ENCODE results near the gene ATP11A.

Gene ATP11A

DNA sequence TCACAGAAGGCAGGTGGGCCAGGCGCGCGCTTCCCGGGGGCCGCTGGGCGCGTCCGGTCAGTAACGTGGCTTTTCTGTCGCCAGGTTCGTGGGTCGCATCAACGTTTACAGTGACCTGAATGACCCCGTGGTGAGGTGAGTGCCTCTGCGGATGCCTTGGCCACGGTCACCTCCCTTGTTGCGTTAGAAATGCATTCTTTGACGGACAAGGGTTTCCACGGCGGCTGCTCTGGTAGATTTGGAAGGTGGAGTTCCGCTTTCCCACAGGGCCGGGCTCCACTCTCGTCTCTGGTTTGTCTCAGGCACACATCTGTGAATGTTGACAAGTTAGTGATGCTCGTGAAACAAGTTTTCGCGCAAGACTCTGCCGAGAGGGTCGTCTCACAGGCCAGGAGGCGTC lies 130.0 kb downstream of the ATP11A start:
- DNase-seq (ENCODE audit: low read depth): no peak

DNA sequence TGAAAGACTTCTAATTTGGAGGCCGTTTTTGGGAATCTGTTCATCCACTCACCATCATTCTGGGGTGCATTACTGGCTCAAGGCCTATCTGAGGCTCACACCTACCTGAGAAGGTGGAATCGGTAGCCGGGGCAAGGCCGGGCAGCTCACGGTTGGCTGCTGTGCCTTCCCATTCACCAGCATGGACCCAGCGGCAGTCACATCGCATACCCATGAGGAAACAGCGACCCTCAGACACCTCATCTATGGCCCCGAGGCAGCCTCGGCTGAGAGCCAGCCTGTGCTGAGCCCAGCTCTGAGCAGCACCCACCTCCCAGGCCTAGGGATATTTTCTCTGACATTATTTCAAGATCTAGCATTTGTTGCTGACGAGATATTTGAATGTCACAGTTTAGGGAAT lies 130.5 kb downstream of the ATP11A start:
- DNase-seq (ENCODE audit: low read depth): no peak

DNA sequence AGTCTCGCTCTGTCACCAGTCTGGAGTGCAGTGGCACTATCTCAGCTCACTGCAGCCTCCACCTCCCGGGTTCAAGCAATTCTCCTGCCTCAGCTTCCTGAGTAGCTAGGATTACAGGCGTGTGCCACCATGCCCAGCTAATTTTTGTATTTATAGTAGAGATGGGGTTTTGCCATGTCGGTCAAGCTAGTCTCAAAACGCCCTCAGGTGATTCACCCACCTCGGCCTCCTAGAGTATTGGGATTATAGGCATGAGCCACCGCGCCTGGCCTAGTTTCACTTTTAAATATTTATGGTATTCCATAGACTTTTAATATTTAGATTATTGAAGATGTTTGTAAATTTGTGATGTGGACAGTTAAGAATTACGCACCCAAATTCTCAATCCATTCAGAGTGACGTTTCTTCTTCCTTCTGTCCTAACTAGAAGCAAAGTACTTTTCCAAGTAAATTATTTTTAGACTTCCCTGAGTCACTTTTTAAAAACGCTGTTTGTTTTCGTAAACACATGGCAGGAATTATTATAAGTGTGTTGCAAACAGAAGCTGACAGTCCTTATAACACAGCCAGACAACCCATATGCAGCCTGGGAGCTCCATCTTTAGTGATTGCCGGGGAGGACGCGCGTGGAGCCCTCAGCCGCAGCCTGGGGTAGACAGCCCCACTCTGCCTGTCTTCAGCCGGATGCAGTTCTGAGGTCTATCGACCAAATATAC lies 131.7 kb downstream of the ATP11A start:
- no peak for DNase-seq (ENCODE audit: low read depth)

DNA sequence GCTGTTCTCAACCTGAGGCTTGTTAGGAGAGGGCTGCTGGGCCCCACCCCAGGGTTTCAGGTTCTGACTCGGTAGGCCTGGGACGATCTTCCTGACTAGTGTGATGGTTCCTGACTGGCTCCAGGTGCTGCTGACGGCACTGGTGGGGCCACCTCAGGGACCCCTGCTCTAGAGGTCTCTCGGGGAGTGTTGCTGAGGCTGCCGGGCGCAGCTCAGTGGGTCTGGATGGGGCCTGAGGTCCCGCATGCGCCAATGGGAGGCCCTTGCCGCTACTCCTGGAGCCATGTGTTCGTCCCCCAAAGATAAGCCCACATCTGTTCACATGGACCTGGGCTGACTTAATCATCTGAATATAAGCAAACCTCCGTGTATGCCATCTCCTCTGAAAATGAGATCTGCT lies 133.0 kb downstream of the ATP11A start:
- no peak for DNase-seq (ENCODE audit: low read depth)

DNA sequence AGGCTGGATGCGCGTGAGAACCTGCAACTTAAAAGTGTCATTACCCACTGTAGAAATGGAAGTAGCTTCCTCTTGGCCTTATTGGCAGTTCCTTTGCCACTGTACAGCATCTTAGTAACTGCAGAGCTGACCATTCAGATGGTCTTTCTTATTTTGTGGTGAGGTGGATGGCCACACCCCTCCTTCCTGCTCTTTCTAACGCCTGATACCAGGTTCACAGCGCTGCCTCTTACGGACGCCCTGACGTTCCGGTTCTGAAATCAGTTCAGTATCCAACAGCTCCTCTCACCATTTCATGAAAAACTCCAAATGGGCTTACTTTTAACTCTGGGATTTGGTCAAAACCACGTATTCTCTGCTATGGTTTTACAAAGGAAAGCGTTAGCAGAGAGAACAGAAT lies 134.6 kb downstream of the ATP11A start:
- DNase-seq (ENCODE audit: low read depth): no peak

DNA sequence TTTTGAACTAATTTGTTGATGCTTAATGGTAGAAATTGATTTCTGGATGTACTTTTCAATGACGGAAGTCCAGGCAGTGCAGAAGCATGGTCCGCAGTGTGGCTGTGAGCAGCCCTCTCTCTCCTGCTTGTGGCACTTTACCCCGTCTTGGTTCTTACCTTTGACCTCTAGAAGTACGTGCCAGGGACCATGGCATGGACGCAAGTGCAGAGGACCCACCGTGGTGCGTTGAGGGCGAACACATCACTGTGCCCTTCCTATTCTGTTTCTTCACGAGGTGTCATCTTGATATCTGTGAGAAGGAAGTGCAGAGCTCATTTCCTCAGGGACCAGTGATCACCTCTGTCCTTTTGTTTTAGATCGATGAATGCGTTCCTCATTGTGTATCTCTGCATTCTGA lies 135.2 kb downstream of the ATP11A start:
- DNase-seq (ENCODE audit: low read depth): no peak

DNA sequence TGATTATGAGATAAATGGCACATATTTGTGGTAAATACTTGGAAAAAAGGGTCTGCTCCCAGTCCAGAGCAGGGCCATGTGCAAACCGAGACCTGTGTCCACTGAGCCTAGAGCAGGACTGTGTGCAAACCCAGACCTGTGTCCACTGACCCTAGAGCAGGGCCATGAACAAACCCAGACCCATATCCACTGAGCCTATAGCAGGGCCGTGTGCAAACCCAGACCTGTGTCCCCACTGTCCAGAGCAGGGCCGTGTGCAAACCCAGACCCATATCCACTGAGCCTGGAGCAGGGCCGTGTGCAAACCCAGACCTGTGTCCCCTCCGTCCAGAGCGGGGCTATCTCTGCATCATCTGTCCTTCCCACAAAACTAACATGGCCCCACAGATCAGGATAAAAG lies 136.0 kb downstream of the ATP11A start:
- DNase-seq (ENCODE audit: low read depth): no peak

DNA sequence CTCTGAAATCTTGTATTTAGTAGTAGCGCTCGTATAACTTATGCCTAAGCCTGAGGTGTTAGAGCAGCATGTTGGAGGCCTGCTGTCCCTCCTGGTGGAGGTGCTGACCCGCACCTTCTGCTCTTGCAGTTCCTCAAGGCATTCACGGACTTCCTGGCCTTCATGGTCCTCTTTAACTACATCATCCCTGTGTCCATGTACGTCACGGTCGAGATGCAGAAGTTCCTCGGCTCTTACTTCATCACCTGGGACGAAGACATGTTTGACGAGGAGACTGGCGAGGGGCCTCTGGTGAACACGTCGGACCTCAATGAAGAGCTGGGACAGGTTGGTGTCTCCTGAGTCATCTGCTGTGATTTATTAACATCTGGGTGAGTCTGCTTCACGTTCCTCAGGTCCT lies 136.7 kb downstream of the ATP11A start:
- no peak for DNase-seq (ENCODE audit: low read depth)

DNA sequence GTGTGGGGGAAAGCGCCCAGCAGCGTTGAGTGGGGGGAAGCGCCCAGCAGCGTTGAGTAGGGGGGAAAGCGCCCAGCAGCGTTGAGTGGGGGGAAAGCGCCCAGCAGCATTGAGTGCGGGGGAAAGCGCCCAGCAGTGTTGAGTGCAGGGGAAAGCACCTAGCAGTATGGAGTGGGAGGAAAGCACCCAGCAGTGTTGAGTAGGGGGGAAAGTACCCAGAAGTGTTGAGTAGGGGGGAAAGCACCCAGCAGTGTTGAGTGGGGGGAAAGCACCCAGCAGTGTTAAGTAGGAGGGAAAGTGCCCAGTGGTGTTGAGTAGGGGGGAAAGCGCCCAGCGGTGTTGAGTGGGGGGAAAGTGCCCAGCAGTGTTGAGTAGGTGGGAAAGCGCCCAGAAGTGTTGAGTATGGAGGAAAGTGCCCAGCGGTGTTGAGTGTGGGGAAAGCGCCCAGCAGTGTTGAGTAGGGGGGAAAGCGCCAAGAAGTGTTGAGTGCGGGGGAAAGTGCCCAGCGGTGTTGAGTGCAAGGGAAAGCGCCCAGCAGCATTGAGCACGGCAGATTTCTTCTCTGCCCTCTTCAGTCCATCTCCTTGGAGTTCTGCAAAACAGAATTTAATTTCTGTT lies 138.4 kb downstream of the ATP11A start:
- no peak for DNase-seq (ENCODE audit: low read depth)

DNA sequence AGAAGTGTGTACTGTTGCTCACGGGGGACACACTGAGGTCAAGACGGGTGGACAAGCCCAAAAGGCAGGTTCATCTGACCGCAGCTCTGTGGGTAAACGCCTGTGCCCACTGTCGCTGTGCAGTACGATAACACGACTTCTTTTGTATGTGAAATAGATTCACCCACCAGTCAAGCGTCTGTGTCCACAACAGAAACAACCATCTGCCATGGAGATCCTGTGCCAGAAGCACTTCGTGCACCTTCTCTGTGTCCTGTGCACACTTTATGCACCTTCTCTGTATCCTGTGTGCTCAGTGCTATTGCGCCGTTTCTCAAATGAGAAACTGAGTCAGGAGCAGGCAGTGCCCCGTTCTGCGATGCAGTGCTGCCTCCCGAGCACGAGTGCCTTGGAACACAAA lies 138.9 kb downstream of the ATP11A start:
- no peak for DNase-seq (ENCODE audit: low read depth)

DNA sequence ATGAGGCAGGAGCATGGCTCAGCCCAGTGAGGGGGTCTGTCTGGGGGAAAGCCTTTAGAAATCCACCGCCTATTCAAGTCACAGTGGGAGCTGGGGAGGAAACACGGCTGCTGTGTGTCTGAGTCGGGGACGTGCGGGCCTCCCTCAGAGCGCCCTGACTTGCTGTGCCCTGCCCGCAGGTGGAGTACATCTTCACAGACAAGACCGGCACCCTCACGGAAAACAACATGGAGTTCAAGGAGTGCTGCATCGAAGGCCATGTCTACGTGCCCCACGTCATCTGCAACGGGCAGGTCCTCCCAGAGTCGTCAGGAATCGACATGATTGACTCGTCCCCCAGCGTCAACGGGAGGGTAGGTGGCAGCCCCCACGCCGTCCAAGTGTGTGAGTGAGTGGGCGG lies 141.4 kb downstream of the ATP11A start:
- no peak for DNase-seq (ENCODE audit: low read depth)

DNA sequence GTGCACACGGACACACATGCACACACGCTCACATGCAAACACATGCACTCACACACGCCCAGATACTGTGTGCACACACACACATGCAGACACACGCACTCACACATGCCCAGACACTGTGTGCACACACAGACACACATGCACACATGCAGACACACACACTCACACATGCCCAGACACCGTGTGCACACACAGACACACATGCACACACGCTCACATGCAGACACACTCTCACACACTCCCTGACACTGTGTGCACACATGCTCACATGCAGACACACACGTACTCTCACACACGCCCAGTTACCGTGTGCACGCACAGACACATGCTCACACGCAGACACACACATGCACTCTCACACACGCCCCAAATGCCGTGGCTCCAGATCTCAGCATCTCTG lies 142.0 kb downstream of the ATP11A start:
- no peak for DNase-seq (ENCODE audit: low read depth)

DNA sequence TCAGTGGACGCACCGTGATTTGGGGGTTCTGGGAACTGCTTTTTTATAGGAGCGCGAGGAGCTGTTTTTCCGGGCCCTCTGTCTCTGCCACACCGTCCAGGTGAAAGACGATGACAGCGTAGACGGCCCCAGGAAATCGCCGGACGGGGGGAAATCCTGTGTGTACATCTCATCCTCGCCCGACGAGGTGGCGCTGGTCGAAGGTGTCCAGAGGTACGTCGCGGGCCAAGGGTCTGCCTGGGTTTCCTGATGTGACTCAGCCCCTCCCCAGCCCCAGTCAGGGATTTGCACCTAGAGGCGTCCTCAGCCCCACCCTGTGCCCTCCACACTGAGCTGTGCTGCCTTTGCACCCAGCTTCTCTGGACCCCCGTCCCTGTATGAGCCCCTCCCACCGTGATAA lies 143.0 kb downstream of the ATP11A start:
- DNase-seq (ENCODE audit: low read depth): no peak

DNA sequence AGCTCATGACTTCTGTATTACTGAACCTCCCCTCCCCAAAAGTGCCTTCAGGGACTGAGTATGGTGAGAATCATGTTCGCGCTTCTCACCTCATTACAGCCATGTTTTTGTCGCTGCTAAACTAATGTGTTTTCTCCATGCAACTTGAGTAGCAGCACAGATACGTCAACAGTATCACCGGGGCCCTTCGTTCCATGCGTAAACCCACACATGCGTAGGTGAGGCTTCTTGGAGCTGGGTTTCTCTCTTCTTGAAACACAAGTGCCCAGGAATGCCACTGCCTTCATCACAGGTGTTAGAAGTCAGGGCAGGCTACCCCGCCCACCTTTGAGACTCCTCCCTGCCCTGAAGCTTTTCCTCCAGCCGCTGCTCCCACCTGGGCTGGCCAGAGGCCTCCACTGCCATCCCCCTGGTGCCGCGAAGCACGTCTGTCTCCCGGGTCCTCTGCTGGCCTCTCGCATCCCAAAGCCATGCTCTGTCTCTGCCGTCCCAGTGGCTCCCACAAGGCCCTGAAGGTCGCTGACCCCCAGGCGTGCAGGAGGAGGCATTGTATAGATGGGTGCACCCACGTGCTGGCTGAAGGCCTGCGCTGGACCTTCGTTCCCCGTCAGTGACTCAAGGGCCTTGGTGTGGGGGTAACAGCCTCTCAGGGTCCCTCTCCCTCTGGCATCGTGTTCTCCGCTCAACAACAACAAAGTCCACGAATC lies 143.9 kb downstream of the ATP11A start:
- DNase-seq (ENCODE audit: low read depth): no peak

DNA sequence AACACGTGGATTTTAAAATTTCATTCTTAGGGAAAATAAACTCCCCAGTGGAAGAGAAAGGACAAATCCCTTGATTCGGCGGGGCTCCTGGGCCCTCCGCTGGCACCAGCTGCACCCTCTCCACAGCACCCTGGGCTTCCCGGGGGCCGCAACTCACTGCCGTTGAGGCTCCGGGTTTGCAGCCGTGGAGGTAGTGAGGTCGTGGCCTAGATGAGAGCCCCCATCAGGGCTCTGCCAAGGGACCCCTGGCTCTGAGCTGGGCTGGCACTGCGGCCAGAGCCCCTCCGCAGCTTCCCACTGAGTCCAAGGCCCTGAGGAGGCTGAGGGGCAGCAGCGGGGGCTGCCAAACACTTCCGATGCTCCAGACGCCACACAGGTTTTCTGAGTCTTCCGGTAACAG lies 145.5 kb downstream of the ATP11A start:
- no peak for DNase-seq (ENCODE audit: low read depth)

DNA sequence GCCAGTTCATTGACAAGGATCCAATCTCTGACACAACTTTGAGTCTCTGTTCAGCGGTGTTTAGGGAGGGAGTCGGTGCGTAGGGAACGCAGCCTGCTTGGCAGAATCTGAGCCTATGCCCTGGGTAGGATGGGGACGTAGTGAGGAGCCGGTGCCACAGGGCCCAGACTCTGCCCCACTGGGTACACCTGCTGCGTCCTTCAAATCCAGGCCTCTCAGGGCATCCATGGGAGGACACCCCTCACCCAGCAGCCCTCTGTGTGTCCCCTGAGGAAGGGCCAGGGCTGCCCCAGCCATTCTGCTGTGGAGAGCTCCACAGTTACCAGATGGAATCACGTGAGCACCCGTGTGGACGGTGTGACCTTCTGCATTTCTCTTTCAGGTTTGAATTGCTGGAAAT lies 146.0 kb downstream of the ATP11A start:
- DNase-seq (ENCODE audit: low read depth): no peak

DNA sequence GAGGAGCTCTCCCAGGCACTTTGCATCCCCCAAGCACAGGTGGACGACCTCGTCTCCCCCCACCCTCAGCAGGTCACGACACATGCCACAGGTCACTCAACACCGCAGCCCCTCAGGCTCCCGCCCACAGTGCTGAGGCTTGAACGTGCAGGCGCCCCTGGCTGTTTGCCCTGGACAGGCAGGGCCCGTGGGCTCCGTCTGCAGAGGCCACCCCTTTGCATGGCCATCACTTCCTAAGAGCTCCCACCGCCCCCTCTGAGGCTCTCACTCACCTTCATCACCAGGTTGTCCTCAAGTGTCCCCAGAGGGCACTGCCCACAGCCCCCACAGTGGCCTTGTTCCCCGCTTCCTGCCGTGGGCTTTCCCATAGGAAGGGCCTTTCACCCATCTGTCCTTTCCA lies 147.1 kb downstream of the ATP11A start:
- DNase-seq (ENCODE audit: low read depth): no peak

DNA sequence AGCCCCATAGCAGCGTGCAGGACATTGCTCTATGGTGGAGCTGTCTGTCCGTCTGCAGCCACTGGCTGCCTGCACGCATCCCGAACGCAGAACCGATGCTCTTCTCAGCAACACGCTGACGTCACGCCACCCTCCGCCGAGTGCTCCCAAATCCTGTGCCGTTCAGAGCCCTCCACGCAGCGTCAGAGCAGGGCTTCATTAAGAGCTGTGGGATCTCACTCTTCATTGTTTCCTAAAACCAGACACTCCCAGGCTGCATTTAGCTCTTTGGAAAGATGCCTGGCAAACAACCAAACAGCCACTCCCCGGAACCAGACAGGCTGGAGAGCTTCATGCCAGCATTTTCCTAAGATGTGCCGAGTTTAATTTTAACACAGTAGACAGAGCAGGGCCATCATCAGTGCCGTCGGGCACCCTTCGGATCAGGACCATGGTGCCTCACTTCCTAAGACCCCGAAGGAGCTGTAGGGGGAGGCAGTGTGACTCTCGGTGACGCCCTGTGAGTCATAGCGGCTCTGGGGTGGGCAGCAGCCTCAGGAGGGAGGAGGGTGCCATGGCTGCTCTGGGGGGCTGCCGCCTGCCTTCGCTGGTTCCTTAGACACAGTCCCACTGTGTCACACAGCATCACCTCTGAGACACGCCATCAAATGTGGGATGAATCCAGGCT lies 147.7 kb downstream of the ATP11A start:
- no peak for DNase-seq (ENCODE audit: low read depth)

DNA sequence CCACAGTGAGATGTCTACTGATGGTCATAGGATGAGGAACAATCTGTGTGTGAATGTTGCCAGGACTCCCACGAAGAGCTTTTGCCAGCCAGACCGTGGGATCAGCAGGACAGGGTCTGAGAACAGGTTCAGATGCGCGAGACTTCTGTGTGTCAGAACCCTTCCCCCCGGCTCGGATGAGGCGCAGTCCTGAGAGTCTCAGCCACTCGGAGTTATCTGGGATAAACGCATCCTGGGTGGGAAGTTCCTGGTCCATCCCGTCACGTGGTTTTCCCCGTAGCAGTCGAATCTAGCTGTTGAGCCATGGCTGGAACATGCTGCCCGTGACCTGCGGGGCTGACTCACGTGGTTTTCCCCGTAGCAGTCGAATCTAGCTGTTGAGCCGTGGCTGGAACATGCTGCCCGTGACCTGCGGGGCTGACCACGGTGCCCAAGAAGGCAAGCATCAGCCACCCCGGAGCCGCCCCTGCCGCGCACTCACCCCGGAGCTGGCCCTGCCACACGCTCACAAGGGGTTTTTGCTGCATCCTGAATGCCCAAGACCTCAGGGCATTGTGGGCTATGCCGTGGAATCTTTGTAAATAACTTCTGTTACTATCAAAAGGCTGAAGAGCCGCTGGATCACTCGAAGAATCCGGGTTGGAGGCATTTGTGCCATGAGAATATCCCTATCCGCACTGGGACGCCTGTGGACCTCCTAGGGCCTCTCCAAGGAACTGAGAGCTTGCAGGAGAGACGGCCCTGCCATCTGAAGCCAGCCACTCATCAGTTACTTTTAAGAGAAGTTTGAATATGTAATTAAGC lies 148.4 kb downstream of the ATP11A start:
- DNase-seq (ENCODE audit: low read depth): peak; percentile 20

DNA sequence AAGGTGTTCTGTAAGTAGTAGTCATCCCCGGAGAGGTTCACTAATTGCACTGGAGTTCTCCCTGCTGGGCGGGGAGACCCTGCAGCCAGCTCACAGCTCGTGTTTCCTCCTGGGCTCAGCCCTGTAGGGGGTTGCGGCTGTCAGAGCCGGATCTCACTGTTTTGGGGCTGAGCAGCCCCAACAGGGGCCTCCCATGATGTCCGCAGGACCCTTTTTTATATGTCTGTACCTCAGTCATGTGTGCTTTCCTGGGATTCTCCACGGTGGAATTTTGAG lies 148.9 kb downstream of the ATP11A start:
- DNase-seq (ENCODE audit: low read depth): no peak

DNA sequence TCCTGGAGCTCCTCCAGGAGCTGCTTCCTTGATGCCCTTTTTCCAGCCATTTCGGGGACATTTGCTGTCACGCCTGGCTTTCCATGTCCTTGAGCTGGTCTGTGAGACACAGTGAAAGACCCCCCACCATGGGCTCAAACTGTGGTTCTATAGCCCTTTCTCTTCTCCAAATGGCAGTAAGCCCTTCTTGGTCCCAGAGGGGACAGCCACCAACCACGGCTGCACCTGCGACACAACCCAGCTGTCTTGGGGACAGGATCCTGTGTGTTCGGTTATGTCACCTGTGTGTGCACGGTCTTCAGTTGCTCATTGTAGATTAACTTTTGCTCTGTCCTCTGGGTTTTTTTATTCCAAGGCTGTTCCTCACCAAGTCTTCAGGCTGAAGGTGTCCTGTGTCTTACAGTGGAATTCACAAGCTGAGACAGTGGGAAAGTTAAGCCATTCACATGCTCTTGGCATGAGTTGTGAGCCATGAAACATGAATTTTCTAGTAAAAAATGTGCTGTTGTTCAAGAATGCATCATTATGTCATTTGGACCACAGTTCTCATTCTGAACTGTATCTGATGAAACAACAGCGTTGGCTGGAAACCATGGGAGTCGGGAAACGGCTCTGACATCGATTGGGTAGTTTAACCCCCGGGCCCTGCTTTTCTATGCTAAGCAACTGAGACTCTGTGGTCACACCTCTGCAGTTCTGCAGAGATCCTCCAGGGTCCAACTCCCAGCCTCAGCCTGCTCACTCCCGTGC lies 149.7 kb downstream of the ATP11A start:
- DNase-seq (ENCODE audit: low read depth): peak; percentile 72

Measured in amniotic epithelial cell (primary cell).